HG02610 (cell line): ENCODE measurements around the gene CALHM1.
"Not testable (repeated sequence)": the region's sequence is repeated elsewhere in the genome, so short reads cannot be mapped to it uniquely, and the experiment has no call there.

Experiments
- ATAC-seq: cut with Tn5 transposase; IDR thresholded peaks from one replicate; pipeline ENCODE4 v1.9.1; 2021; ENCODE audit warnings: mild to moderate bottlenecking, moderate library complexity; ENCODE audit not compliant: unreplicated experiment

The CALHM1 gene

GRCh38 chr10:103433858-103434257 is 24.8 kb downstream of the CALHM1 start:
- ATAC-seq: no peak

GRCh38 chr10:103431902-103432301 is 26.8 kb downstream of the CALHM1 start:
- no peak for ATAC-seq

GRCh38 chr10:103429647-103430046 is 29.1 kb downstream of the CALHM1 start:
- no peak for ATAC-seq

- ATAC-seq: no peak
Measured at GRCh38 chr10:103428989-103429643, 29.6 kb downstream of the CALHM1 start.

GRCh38 chr10:103427866-103428265 is 30.8 kb downstream of the CALHM1 start:
- ATAC-seq: no peak

- ATAC-seq: no peak
Measured at GRCh38 chr10:103423748-103424147, 35.0 kb downstream of the CALHM1 start.

- no peak for ATAC-seq
Measured at GRCh38 chr10:103419101-103419500, 39.6 kb downstream of the CALHM1 start.

GRCh38 chr10:103417601-103418000 is 41.1 kb downstream of the CALHM1 start:
- no peak for ATAC-seq

- ATAC-seq: not testable (repeated sequence)
Measured at GRCh38 chr10:103417148-103417469, 41.6 kb downstream of the CALHM1 start.

GRCh38 chr10:103416436-103417147 is 42.1 kb downstream of the CALHM1 start:
- ATAC-seq: no peak

- ATAC-seq: no peak
Measured at GRCh38 chr10:103415581-103415980, 43.1 kb downstream of the CALHM1 start.

- no peak for ATAC-seq
Measured at GRCh38 chr10:103413564-103413963, 45.1 kb downstream of the CALHM1 start.
